T-helper 17 cell (primary cell): Measurements from ENCODE around the gene TMEM179B. TPM values are rescaled to one million over a fixed set of nuclear protein-coding genes. Genes with fewer than 3 reads are reported as not detected.

Experiments used
- ATAC-seq: fragments of 150-1000 bp; cut with Tn5 transposase; 2 replicates; pipeline ENCODE4 v1.10.0; 2021; ENCODE audit warnings: mild to moderate bottlenecking, moderate library complexity
- DNase-seq, 3 donors: peaks; one replicate each; pipeline versions ENCODE4 v3.0.0 to v3.0.0-alpha.2; 2020 to 2021
- H3K9me3 ChIP-seq: one replicate; pipeline ENCODE4 v1.7.0; 2013; ENCODE audit warnings: low read length, mild to moderate bottlenecking; ENCODE audit not compliant: control insufficient read depth, poor library complexity, severe bottlenecking
- H3K27ac Mint-ChIP-seq: one replicate; pipeline ENCODE4 v1.8.0; 2022; ENCODE audit warnings: mild to moderate bottlenecking, moderate library complexity, mixed read lengths
- H3K27me3 Mint-ChIP-seq: one replicate; pipeline ENCODE4 v1.8.0; 2022; ENCODE audit warnings: mixed read lengths
- H3K36me3 Mint-ChIP-seq: one replicate; pipeline ENCODE4 v1.8.0; 2022; ENCODE audit warnings: low read depth, mixed read lengths
- H3K4me1 Mint-ChIP-seq: one replicate; pipeline ENCODE4 v1.8.0; 2022; ENCODE audit warnings: mild to moderate bottlenecking, mixed read lengths
- H3K4me3 Mint-ChIP-seq: one replicate; pipeline ENCODE4 v1.8.0; 2022; ENCODE audit warnings: mild to moderate bottlenecking, moderate library complexity, mixed read lengths
- total RNA-seq, 4 donors: library from RNA in 2 of 4; stranded (reverse) in 2 of 4; gene quantifications; one replicate each; pipeline ENCODE4 v1.2.3 and lab custom pipeline; 2022 to 2026

TMEM179B gene
- total RNA-seq, 2 donors from 2014 or later = 20.5 to 27.7 TPM

DNA sequence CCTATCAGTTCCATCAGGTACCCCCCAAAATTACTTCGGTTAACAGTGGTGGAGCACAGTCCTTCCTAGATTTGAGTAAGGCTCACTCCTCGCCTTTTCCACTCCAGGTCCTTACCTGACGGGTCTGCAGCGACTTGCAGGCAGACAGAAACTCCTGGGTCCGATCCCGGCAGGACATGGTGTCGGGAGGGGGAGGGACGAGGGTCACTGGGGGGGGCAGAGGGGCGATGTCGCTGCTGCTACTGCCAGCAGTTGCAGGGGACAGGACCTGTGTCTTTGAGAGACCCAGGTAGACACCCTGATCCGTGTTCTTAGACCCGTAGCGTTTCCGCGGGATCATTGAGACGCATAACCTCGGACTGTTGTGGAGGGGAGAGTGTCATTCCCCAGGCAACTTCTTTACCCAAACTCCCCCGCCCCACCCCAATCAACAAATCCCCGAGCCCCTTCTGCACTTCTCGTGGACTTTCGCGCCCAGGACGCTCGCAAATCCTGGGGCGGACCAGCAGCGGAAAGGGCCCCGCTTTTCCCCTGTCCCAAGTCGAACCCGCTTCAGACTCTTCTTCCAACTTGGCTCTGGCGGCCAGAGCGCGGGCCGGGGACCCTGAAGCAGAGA, 43.8 kb downstream of the TMEM179B start:
- Mint-ChIP-seq H3K36me3 (no peaks in the 10 kb centered on the region), H3K4me1 (peaks cover 31% of the 10 kb centered on the region), H3K27ac (peak overlapping the region; percentile 99), H3K4me3 (peak overlapping the region; percentile 99), H3K27me3 (no peaks in the 10 kb centered on the region)
- ATAC-seq (no peak), DNase-seq (no peak)
- no peaks in the 10 kb centered on the region for H3K9me3 ChIP-seq

DNA sequence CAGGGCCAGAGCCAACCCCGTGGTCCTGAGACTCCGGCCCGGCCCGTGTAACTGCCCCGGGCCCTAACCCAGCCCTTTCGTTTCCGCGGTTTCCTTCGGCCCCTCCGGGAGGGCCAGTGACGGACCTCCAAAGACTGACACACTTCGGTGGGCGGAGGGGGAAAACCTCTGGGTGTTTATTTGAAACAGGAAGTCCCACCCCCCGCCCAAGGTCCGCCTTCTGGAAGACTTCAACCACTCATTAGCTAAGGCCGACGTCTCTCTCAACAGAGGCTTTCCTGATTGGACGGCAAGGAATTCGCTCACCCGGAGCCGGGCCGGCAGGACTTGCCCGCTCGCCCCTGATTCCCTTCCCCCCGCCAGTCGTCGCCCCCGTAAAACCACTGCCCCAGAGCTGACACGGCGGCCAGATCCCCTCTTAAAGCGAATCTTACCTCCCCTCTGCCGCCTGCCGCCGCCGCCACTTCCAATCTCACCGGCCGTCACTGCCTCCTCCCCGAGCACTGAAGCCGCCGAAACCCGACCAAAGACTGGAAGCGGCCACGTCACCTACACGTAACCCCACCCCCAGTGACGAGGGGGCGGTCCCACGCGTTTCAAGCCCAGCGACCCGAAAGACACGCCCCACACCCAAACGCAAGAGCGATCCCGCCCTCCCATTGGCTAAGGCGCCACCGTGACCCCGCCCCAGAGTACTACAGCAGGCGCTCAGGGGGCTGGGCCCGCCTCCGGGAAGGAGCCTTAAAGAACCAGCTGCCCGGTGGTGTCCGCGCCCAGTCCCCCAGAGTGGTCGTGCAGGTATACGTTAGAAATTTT, 44.5 kb downstream of the TMEM179B start, which contains the start of gene STX5:
Gene STX5 (minus strand): TSS at position 532 of the 816 bp plus-strand sequence. CDS start 808 bp downstream, outside the sequence.
- H3K9me3 ChIP-seq = no peaks in the 10 kb centered on the region
- no peaks in the 10 kb centered on the region for H3K27me3 Mint-ChIP-seq
- peak; percentile 98 to 99 (median 98) for DNase-seq
- ATAC-seq = peak; percentile 93
- peak within 1 kb of the TSS; percentile 99 for H3K4me3 Mint-ChIP-seq
- H3K27ac Mint-ChIP-seq = peak within 1 kb of the TSS; percentile 99
- H3K36me3 Mint-ChIP-seq = no peaks in the 10 kb centered on the region
- H3K4me1 Mint-ChIP-seq = peaks cover 33% of the 10 kb centered on the region

DNA sequence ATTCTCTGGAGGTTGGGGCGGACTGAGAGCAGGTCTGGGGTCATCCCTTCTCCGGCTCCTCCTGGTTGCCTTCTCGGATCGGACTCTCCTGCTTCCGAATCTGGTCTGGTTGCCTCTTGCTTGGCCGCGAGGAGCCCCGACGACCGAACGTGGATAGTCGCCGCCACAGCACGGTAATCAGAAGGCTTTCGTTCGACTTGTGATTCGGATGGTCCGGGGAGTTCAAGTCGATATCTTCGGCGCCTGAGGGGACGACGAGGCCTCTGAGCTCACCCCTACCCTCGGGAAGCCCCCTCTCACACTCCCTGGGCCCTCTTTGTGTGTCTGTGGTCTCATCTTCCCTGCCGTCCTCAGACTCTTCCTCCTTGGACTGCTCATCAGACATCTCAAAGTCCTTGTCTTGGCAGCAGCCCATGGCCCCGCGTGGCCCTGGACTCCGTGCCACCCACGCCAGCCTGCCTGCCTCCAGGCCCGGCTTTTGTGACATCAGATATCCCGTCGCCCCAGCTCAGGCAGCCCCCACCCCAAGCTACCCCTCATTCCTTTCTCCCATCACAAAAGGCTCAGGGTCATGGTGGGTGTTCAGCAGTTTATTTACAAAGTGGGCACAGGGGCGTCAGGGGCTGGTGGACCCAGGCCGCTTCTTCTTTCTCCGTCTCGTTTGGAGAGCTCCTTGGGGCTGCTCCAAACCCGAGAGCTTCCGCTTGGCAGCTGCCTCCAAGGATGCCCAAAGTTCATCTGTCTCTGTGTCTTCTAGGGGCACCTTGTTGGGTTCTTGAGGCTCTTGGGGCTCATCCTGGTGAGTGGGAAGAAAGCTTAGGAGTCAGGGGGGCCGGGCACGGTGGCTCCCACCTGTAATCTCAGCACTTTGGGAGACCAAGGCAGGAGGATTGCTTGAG, 45.4 kb downstream of the TMEM179B start, which contains the start of gene TEX54:
Gene TEX54 (minus strand): TSS at position 506 of the 899 bp plus-strand sequence.
- Mint-ChIP-seq H3K27ac (peak within 1 kb of the TSS; percentile 99), H3K4me3 (peak within 1 kb of the TSS; percentile 99), H3K27me3 (no peaks in the 10 kb centered on the region), H3K36me3 (peaks cover 2% of the 10 kb centered on the region), H3K4me1 (peaks cover 33% of the 10 kb centered on the region)
- ATAC-seq = peak; percentile 1
- no peak for DNase-seq
- no peaks in the 10 kb centered on the region for H3K9me3 ChIP-seq

DNA sequence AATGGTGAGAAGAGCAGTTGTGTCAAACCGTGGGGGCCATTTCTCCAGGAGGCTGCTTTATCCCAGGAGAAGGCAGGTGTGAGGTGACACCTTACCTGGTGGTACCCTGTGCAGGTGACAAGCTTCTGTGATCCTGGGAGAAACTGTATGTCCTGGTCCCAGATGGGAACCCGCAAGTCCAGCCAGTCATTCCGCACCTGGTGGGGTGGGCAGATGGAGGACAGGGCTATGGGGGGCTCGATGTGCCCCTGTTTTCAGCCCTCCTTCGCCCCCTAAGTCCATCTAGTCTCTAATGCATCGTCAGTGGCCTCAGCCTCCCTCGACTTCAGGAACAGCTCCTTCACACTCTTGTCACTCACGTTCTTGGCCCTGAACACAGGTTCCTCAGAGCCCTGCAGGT, 48.1 kb downstream of the TMEM179B start:
- DNase-seq (no peak), ATAC-seq (no peak)
- H3K36me3 Mint-ChIP-seq = peaks cover 7% of the 10 kb centered on the region
- no peaks in the 10 kb centered on the region for H3K27me3 Mint-ChIP-seq
- H3K4me3 Mint-ChIP-seq = no peak overlapping the region
- peak overlapping the region; percentile 63 for H3K27ac Mint-ChIP-seq
- no peaks in the 10 kb centered on the region for H3K9me3 ChIP-seq
- H3K4me1 Mint-ChIP-seq = peaks cover 42% of the 10 kb centered on the region

DNA sequence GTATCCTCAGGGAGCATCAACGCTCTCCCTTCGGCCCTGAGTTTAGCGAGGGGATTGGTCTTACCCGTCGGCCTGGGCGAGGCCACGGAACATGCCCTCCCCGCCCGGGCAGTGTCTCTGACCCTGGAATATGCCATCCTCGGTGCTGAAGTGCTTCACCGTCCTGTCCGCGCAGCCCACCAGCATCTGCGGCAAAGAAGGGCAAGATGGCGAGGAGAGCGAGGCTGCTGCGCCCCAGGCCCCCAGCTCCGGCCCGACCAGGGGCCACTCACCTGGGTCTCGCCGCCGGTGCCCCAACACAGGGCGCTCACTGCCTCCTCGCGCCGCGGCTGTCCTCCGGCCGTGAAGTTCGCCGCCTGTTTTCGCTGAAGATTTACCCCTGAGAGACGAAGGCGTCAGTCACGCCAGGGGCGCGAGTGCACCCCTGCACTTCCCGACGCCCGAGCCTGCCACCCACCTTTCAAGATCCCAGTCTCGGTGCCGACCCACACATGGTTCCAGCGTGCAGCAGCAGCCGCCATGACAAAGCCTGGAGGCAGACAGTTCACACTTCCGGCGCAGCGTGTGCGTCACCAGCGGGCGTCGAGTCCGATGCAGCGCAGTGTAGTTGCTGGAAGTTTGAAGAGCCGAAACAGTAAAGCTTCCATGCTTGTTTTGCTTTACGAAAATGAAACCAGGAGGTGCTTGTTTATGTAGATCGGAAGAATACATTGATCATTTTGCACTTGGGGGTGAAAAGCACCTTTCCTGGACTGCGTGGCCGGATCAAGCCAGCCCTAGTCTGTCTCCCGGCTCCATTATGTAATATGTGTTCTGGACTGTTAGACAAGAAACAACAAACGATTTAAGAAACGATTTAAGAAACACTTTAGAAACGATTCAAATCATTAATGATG, 52.1 kb downstream of the TMEM179B start, which contains the start of gene WDR74:
Gene WDR74 (minus strand): TSS at position 541 of the 896 bp plus-strand sequence. CDS start 20 bp downstream, at position 521.
- peak; percentile 53 for ATAC-seq

More for the DNA sequence above, 52.1 kb downstream of the TMEM179B start, which contains the start of gene WDR74:
- Mint-ChIP-seq H3K4me1 (peaks cover 28% of the 10 kb centered on the region), H3K4me3 (no peak within 1 kb of the TSS), H3K36me3 (peaks cover 7% of the 10 kb centered on the region), H3K27ac (no peak within 1 kb of the TSS), H3K27me3 (no peaks in the 10 kb centered on the region)
- no peaks in the 10 kb centered on the region for H3K9me3 ChIP-seq
- peak; percentile 75 to 82 (median 80) for DNase-seq

Other genes starting within 250 kb of the TMEM179B start
- 100 to 1,000 TPM; 692 to 863 TPM for gene AHNAK, start 240.6 kb upstream of the TMEM179B start, total RNA-seq
- 1,000 to 10,000 TPM; 1,954 to 1,984 TPM for gene EEF1G, start 213.5 kb upstream of the TMEM179B start, total RNA-seq
- 10 to 100 TPM; 20.9 to 23.2 TPM for gene TUT1, start 195.9 kb upstream of the TMEM179B start, total RNA-seq
- gene MTA2, start 185.5 kb upstream of the TMEM179B start, total RNA-seq = 100 to 1,000 TPM; 140 to 175 TPM
- 100 to 1,000 TPM; 169 to 174 TPM for gene EML3, start 174.6 kb upstream of the TMEM179B start, total RNA-seq
- 1 to 10 TPM in 1 of 2 donors, under 1 TPM in 1; 0.94 to 1.2 TPM for gene ROM1, start 174.1 kb upstream of the TMEM179B start, total RNA-seq
- gene B3GAT3, start 165.4 kb upstream of the TMEM179B start, total RNA-seq = 10 to 100 TPM; 53.0 to 57.2 TPM
- 100 to 1,000 TPM; 168 to 179 TPM for gene GANAB, start 140.8 kb upstream of the TMEM179B start, total RNA-seq
- 10 to 100 TPM; 12.1 to 13.0 TPM for gene INTS5, start 134.1 kb upstream of the TMEM179B start, total RNA-seq
- 10 to 100 TPM; 20.0 to 21.6 TPM for gene C11orf98, start 122.2 kb upstream of the TMEM179B start, total RNA-seq
- gene CSKMT, start 122.1 kb upstream of the TMEM179B start, total RNA-seq = 10 to 100 TPM in 1 of 2 donors, 1 to 10 TPM in 1; 8.0 to 15.9 TPM
- 1 to 10 TPM; 2.6 to 3.3 TPM for gene UQCC3, start 115.7 kb upstream of the TMEM179B start, total RNA-seq
- 10 to 100 TPM; 12.0 to 14.9 TPM for gene LBHD1, start 115.1 kb upstream of the TMEM179B start, total RNA-seq
- gene UBXN1, start 108.3 kb upstream of the TMEM179B start, total RNA-seq = 100 to 1,000 TPM; 195 to 203 TPM
- not detected for gene LRRN4CL, start 97.9 kb upstream of the TMEM179B start, total RNA-seq
- gene BSCL2, start 80.0 kb upstream of the TMEM179B start, total RNA-seq = 10 to 100 TPM; 20.8 to 20.9 TPM
- gene GNG3, start 79.7 kb upstream of the TMEM179B start, total RNA-seq = not detected
- gene HNRNPUL2, start 59.9 kb upstream of the TMEM179B start, total RNA-seq = 10 to 100 TPM; 41.4 to 43.2 TPM
- gene TTC9C, start 58.9 kb upstream of the TMEM179B start, total RNA-seq = 10 to 100 TPM; 11.0 to 14.1 TPM
- gene ZBTB3, start 33.2 kb upstream of the TMEM179B start, total RNA-seq = 1 to 10 TPM; 7.4 to 9.1 TPM
- gene POLR2G, start 25.8 kb upstream of the TMEM179B start, total RNA-seq = 10 to 100 TPM; 65.0 to 65.7 TPM
- 10 to 100 TPM; 14.1 to 15.8 TPM for gene TAF6L, start 16.0 kb upstream of the TMEM179B start, total RNA-seq
- gene TMEM223, start 4.6 kb downstream of the TMEM179B start, total RNA-seq = 1 to 10 TPM; 5.7 to 7.3 TPM
- gene NXF1, start 18.0 kb downstream of the TMEM179B start, total RNA-seq = 100 to 1,000 TPM; 271 to 305 TPM
- 100 to 1,000 TPM; 103 to 119 TPM for gene STX5, start 44.6 kb downstream of the TMEM179B start, total RNA-seq
- not detected for gene TEX54, start 45.4 kb downstream of the TMEM179B start, total RNA-seq
- 100 to 1,000 TPM; 146 to 163 TPM for gene WDR74, start 52.2 kb downstream of the TMEM179B start, total RNA-seq
- gene SLC3A2, start 93.5 kb downstream of the TMEM179B start, total RNA-seq = 100 to 1,000 TPM; 233 to 240 TPM
- not detected for gene CHRM1, start 134.0 kb downstream of the TMEM179B start, total RNA-seq
- gene SLC22A6, start 197.6 kb downstream of the TMEM179B start, total RNA-seq = not detected
- not detected for gene SLC22A8, start 228.4 kb downstream of the TMEM179B start, total RNA-seq